Measurements from ENCODE around the gene SPX. TPM values are rescaled to one million over a fixed set of nuclear protein-coding genes. Genes with fewer than 3 reads are reported as not detected.

SPX gene
- polyA plus RNA-seq (2013) = 0.15 and 0.29 TPM in 2 replicates

DNA sequence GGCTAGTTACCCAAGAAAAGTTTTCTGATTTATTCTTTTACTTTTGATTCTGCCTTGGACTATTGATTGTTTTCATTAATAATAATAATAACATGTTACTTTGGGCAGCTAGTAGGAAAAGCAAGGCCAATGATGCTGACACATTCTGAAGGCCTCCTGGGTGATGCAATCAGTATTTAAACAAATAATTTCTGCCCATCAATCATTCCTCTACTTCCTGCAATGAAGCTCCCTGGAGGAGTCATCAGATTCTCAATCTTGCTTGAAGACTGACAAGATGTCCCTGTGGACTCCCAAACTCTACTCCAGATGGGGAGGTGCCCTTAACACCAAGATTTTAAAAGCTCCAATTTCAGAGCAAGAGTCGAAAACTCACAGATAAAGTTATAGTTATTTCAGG, at the start of gene SPX:
Gene SPX (plus strand): TSS at position 244 of the 400 bp plus-strand sequence. CDS start 177 bp downstream, outside the sequence.
- no peak within 1 kb of the TSS for H3K18ac ChIP-seq (ENCODE audit: low read length)
- H3K23ac ChIP-seq (ENCODE audit: low read length) = no peak within 1 kb of the TSS
- no peak within 1 kb of the TSS for H3K4me3 ChIP-seq (ENCODE audit: low read depth, low read length)
- no CpG with 5 or more reads among the region's 1 CpG for WGBS (ENCODE audit: extremely low coverage, insufficient coverage, insufficient read length)
- no peak within 1 kb of the TSS for H2AFZ ChIP-seq (ENCODE audit: insufficient read depth, low read length, poor library complexity)
- no peaks in the 10 kb centered on the region for H3K79me1 ChIP-seq (ENCODE audit: low read length)
- no peak within 1 kb of the TSS for H2BK120ac ChIP-seq (ENCODE audit: insufficient read depth, low read length, poor library complexity)
- H3K4ac ChIP-seq (ENCODE audit: low read depth, low read length) = no peak within 1 kb of the TSS
- peaks cover 0 to 2% of the 10 kb centered on the region in 2 experiments for H3K4me1 ChIP-seq (ENCODE audit: control insufficient read depth in 1 of 2, insufficient read depth in 2 of 2, low read length in 2 of 2)
- H3K27ac ChIP-seq (ENCODE audit: low read depth, low read length) = no peak within 1 kb of the TSS
- no peak within 1 kb of the TSS for H3K14ac ChIP-seq (ENCODE audit: low read length)
- H3K9ac ChIP-seq (ENCODE audit: low read length) = no peak within 1 kb of the TSS
- no peak for DNase-seq
- H4K91ac ChIP-seq (ENCODE audit: low read depth, low read length) = no peak within 1 kb of the TSS
- H4K8ac ChIP-seq (ENCODE audit: low read depth, low read length) = no peak within 1 kb of the TSS
- H3K4me2 ChIP-seq (ENCODE audit: low read length) = peak within 1 kb of the TSS; percentile 99
- H2BK12ac ChIP-seq (ENCODE audit: low read length) = no peak within 1 kb of the TSS
- H3K9me3 ChIP-seq (ENCODE audit: insufficient read depth, low read depth, low read length) = peaks cover 2% of the 10 kb centered on the region
- no peak within 1 kb of the TSS for H2AK5ac ChIP-seq (ENCODE audit: low read length)
- no peaks in the 10 kb centered on the region for H3K79me2 ChIP-seq (ENCODE audit: control insufficient read depth, insufficient read depth, low read length, poor library complexity)
- H3K36me3 ChIP-seq (ENCODE audit: control insufficient read depth in 1 of 2, insufficient read depth in 2 of 2, low read length in 2 of 2) = peaks cover 0 to 1% of the 10 kb centered on the region in 2 experiments
- H4K12ac ChIP-seq (ENCODE audit: low read depth, low read length) = no peak within 1 kb of the TSS
- H2BK5ac ChIP-seq (ENCODE audit: low read depth, low read length, poor library complexity) = no peak within 1 kb of the TSS
- H3K27me3 ChIP-seq (ENCODE audit: insufficient read depth, low read length) = peaks cover 6% of the 10 kb centered on the region

GRCh38 chr12:21476949-21477348, 49.1 kb upstream of the SPX start:
- H3K4ac ChIP-seq (ENCODE audit: low read depth, low read length) = no peak overlapping the region
- no peak overlapping the region for H2BK120ac ChIP-seq (ENCODE audit: insufficient read depth, low read length, poor library complexity)
- H4K91ac ChIP-seq (ENCODE audit: low read depth, low read length) = no peak overlapping the region

GRCh38 chr12:21478756-21479455, 47.2 kb upstream of the SPX start:
- Histone ChIP-seq H3K79me1 (ENCODE audit: low read length) (no peaks in the 10 kb centered on the region), H3K23ac (ENCODE audit: low read length) (no peak overlapping the region), H2BK5ac (ENCODE audit: low read depth, low read length, poor library complexity) (no peak overlapping the region), H3K27ac (ENCODE audit: low read depth, low read length) (no peak overlapping the region), H2AFZ (ENCODE audit: insufficient read depth, low read length, poor library complexity) (no peak overlapping the region), H2AK5ac (ENCODE audit: low read length) (no peak overlapping the region), H4K91ac (ENCODE audit: low read depth, low read length) (no peak overlapping the region), H3K27me3 (ENCODE audit: insufficient read depth, low read length) (no peaks in the 10 kb centered on the region), H3K36me3 (ENCODE audit: control insufficient read depth in 1 of 2, insufficient read depth in 2 of 2, low read length in 2 of 2) (peaks cover 5 to 13% of the 10 kb centered on the region in 2 experiments), H3K4ac (ENCODE audit: low read depth, low read length) (no peak overlapping the region), H3K9me3 (ENCODE audit: insufficient read depth, low read depth, low read length) (no peaks in the 10 kb centered on the region), H3K18ac (ENCODE audit: low read length) (no peak overlapping the region), H3K4me3 (ENCODE audit: low read depth, low read length) (no peak overlapping the region), H4K12ac (ENCODE audit: low read depth, low read length) (no peak overlapping the region), H2BK12ac (ENCODE audit: low read length) (no peak overlapping the region), H2BK120ac (ENCODE audit: insufficient read depth, low read length, poor library complexity) (no peak overlapping the region), H3K79me2 (ENCODE audit: control insufficient read depth, insufficient read depth, low read length, poor library complexity) (no peaks in the 10 kb centered on the region), H3K4me2 (ENCODE audit: low read length) (no peak overlapping the region), H3K14ac (ENCODE audit: low read length) (no peak overlapping the region), H3K9ac (ENCODE audit: low read length) (no peak overlapping the region), H3K4me1 (ENCODE audit: control insufficient read depth in 1 of 2, insufficient read depth in 2 of 2, low read length in 2 of 2) (no peaks in the 10 kb centered on the region), H4K8ac (ENCODE audit: low read depth, low read length) (no peak overlapping the region)
- WGBS (ENCODE audit: extremely low coverage, insufficient coverage, insufficient read length) = no CpG with 5 or more reads among the region's 10 CpGs
- no peak for DNase-seq

More at GRCh38 chr12:21476949-21477348, 49.1 kb upstream of the SPX start:
- Histone ChIP-seq H3K4me2 (ENCODE audit: low read length) (no peak overlapping the region), H3K27me3 (ENCODE audit: insufficient read depth, low read length) (no peaks in the 10 kb centered on the region), H3K9me3 (ENCODE audit: insufficient read depth, low read depth, low read length) (no peaks in the 10 kb centered on the region), H3K4me3 (ENCODE audit: low read depth, low read length) (no peak overlapping the region), H3K36me3 (ENCODE audit: control insufficient read depth in 1 of 2, insufficient read depth in 2 of 2, low read length in 2 of 2) (peaks cover 3 to 12% of the 10 kb centered on the region in 2 experiments), H2AK5ac (ENCODE audit: low read length) (no peak overlapping the region), H3K23ac (ENCODE audit: low read length) (no peak overlapping the region), H4K8ac (ENCODE audit: low read depth, low read length) (no peak overlapping the region), H3K9ac (ENCODE audit: low read length) (no peak overlapping the region), H3K79me2 (ENCODE audit: control insufficient read depth, insufficient read depth, low read length, poor library complexity) (no peaks in the 10 kb centered on the region), H3K4me1 (ENCODE audit: control insufficient read depth in 1 of 2, insufficient read depth in 2 of 2, low read length in 2 of 2) (no peaks in the 10 kb centered on the region), H3K27ac (ENCODE audit: low read depth, low read length) (no peak overlapping the region), H3K14ac (ENCODE audit: low read length) (no peak overlapping the region), H2AFZ (ENCODE audit: insufficient read depth, low read length, poor library complexity) (no peak overlapping the region), H2BK5ac (ENCODE audit: low read depth, low read length, poor library complexity) (no peak overlapping the region), H4K12ac (ENCODE audit: low read depth, low read length) (no peak overlapping the region), H2BK12ac (ENCODE audit: low read length) (no peak overlapping the region), H3K18ac (ENCODE audit: low read length) (no peak overlapping the region), H3K79me1 (ENCODE audit: low read length) (no peaks in the 10 kb centered on the region)
- no CpG with 5 or more reads among the region's 3 CpGs for WGBS (ENCODE audit: extremely low coverage, insufficient coverage, insufficient read length)
- DNase-seq = no peak

GRCh38 chr12:21483531-21483930, 42.6 kb upstream of the SPX start:
- no CpG with 5 or more reads among the region's 3 CpGs for WGBS (ENCODE audit: extremely low coverage, insufficient coverage, insufficient read length)

More at GRCh38 chr12:21483531-21483930, 42.6 kb upstream of the SPX start:
- H3K23ac ChIP-seq (ENCODE audit: low read length) = no peak overlapping the region
- H3K9me3 ChIP-seq (ENCODE audit: insufficient read depth, low read depth, low read length) = no peaks in the 10 kb centered on the region
- no peaks in the 10 kb centered on the region for H3K4me1 ChIP-seq (ENCODE audit: control insufficient read depth in 1 of 2, insufficient read depth in 2 of 2, low read length in 2 of 2)
- no peak overlapping the region for H3K14ac ChIP-seq (ENCODE audit: low read length)
- H2BK5ac ChIP-seq (ENCODE audit: low read depth, low read length, poor library complexity) = no peak overlapping the region
- no peak overlapping the region for H3K18ac ChIP-seq (ENCODE audit: low read length)
- H2AK5ac ChIP-seq (ENCODE audit: low read length) = no peak overlapping the region
- H3K79me2 ChIP-seq (ENCODE audit: control insufficient read depth, insufficient read depth, low read length, poor library complexity) = no peaks in the 10 kb centered on the region
- H3K79me1 ChIP-seq (ENCODE audit: low read length) = no peaks in the 10 kb centered on the region
- H3K4ac ChIP-seq (ENCODE audit: low read depth, low read length) = no peak overlapping the region
- H4K91ac ChIP-seq (ENCODE audit: low read depth, low read length) = no peak overlapping the region
- H2BK120ac ChIP-seq (ENCODE audit: insufficient read depth, low read length, poor library complexity) = no peak overlapping the region
- H3K27me3 ChIP-seq (ENCODE audit: insufficient read depth, low read length) = no peaks in the 10 kb centered on the region
- H3K4me2 ChIP-seq (ENCODE audit: low read length) = no peak overlapping the region
- no peak overlapping the region for H4K8ac ChIP-seq (ENCODE audit: low read depth, low read length)
- H3K9ac ChIP-seq (ENCODE audit: low read length) = no peak overlapping the region
- no peak overlapping the region for H2AFZ ChIP-seq (ENCODE audit: insufficient read depth, low read length, poor library complexity)
- no peak overlapping the region for H4K12ac ChIP-seq (ENCODE audit: low read depth, low read length)
- H3K4me3 ChIP-seq (ENCODE audit: low read depth, low read length) = no peak overlapping the region
- DNase-seq = no peak
- no peak overlapping the region for H2BK12ac ChIP-seq (ENCODE audit: low read length)
- H3K36me3 ChIP-seq (ENCODE audit: control insufficient read depth in 1 of 2, insufficient read depth in 2 of 2, low read length in 2 of 2) = peaks cover 5 to 13% of the 10 kb centered on the region in 2 experiments
- H3K27ac ChIP-seq (ENCODE audit: low read depth, low read length) = no peak overlapping the region

Measured in trophoblast cell (in vitro differentiated cells and primary cell).